ENCODE results near the gene JAM3.
A peak's percentile ranks its signal among the peaks of the same experiment; 100 is the strongest.

JAM3 gene

DNA sequence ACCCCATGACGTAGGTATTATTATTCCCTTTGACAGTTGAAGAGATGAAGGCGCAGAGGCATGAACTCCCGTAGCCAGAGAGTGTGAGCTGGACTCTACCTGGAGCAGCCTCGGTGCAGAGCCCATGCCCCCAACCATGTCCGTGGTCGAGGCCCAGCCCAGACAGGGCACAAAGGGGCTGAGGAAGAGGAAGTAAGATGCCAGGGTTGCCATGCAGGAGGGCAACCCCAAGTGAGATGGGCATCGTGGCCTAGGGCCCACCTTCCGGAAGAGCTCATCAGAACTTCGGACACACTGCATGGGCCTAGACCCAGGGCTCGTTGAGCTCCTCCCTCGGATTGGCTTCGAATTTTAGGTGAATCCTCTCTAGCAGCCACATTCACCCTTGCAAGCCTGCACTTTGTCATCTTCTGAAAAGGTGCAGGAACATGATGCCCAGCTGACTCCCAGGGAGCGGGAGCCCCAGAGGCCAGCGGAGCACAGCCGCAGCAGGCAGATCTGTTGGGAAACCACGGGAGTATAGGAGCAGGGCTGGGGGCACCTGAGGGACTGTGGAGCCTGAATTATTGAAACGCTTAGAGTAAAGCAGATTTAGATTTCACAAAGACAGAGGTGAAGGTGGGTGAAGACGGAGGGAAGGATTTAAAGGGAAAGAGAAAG lies 29.0 kb upstream of the JAM3 start:
- ATAC-seq = no peak

DNA sequence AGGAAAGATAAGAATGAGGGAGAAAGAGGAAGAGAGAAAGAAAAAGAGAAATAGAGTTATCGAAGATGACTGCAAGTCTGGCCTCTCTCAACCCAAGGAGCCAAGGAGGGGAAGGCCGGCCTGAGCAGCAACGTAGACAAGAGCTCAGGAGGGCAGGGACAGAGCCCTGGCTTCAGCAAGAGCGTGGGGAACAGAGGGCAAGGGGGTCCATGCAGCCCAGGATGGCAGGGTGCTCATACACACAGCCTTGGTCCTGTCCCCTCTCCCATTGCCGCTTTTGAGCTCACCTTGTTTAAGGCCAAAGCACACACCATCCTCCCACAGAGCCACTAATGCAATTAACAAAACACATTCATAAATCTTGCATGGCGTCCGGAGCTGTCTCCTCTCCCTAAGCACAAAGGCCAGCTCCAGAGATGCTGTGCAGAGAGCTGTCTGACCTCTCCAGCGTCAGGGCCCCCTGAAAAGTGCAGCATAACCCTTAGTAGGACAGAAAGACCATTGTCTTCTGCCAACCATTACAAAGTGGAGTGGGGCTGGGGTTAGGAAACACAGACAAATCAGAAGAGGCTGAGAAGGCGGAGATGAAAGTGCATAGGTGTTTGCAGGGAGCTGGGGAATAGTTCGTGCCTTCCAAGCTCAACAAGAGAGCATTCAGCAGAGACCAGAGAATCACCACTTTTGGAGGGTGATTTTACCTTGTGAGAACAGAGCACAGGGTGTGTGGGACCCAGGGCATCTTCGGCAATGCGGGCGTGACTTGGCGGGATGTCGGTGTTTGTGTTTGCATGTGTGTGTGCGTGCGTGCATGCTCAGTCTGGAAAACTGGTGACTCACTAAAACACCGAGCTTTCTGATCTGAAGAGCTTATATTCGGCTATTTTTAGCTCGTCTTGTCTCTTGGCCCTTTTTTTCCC lies 28.2 kb upstream of the JAM3 start:
- no peak for ATAC-seq

GRCh38 chr11:134041349-134041748 lies 27.5 kb upstream of the JAM3 start:
- ATAC-seq = no peak

GRCh38 chr11:134041791-134042696 lies 26.8 kb upstream of the JAM3 start:
- no peak for ATAC-seq

- ATAC-seq = no peak
Observed at GRCh38 chr11:134043821-134044420, 25.0 kb upstream of the JAM3 start.

- ATAC-seq = no peak
Observed at GRCh38 chr11:134044514-134045284, 24.2 kb upstream of the JAM3 start.

GRCh38 chr11:134045799-134046635 lies 22.9 kb upstream of the JAM3 start:
- ATAC-seq = no peak

DNA sequence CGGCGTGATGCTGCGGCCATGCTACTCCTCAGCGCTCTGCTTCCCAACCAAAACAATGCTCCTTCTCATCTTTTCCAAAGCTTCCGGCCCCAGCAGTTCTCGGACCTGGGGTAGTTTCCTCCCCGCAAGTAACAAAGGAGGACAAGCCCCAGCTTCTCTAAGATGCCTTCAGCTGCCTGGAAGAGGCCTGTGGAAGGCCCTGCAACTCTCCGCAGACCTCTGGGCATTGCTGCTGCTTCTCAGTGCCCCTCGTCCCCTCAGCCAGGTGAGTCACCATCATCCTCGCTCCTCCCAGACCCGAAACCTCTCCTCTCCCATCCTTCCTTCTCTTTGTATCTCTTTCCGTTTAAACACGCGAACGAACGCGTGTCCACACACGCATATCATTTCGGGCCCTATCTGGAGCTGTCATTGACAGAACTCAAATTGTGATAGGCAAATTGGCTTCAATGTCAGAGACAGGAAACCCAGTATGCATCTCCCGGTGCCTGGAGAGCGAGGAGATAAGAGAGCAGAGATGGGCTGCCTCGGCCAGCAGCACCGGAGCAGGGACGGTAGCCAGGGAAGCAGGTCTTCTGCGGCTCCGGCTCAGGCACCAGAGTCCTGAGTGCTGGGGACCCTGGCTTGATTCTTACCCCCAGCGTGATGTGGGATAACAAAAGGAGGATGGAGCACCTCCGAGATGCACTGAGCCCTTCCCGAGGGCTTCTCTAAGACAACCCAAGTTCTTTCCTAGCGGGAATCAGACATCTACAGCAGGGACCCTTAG lies 22.0 kb upstream of the JAM3 start:
- no peak for ATAC-seq

GRCh38 chr11:134047586-134047999 lies 21.3 kb upstream of the JAM3 start:
- no peak for ATAC-seq

DNA sequence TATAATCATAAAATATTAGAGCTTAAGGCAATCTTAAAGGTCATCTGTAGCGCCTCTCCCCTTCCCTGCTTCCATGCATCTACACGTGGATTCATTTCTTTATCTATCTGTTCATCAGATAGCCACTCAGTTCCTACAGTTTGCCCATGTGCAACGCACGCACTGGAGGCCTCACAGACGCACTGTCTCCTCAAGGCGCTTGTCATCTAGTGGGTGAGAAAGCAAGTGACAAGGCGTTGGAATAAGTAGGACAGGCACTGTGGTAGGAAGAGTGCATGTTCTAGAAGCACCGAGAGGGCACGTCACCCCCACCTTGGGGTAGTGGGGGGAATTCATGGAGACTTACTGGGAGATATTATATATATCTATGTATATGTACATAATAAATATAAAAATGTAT lies 20.8 kb upstream of the JAM3 start:
- ATAC-seq = no peak

DNA sequence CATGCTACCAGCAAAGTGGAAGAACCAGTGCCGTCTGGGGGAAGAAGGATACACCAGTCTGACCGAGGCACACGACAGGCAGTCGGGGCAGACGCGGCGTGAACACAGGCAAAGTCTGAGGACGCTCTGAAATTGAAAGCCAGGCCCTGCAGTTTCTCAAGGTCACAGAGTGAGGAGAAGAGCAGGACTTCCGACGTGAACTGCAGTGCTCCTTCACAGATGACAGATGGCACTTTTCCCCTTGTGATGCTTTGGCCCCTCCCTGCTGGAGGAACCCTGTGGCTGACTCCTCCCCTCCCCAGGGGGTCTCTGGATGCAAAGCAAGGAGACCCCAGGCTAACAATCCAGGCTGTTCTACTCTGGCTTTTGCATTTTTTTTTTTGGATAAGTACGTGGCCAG lies 19.6 kb upstream of the JAM3 start:
- no peak for ATAC-seq

DNA sequence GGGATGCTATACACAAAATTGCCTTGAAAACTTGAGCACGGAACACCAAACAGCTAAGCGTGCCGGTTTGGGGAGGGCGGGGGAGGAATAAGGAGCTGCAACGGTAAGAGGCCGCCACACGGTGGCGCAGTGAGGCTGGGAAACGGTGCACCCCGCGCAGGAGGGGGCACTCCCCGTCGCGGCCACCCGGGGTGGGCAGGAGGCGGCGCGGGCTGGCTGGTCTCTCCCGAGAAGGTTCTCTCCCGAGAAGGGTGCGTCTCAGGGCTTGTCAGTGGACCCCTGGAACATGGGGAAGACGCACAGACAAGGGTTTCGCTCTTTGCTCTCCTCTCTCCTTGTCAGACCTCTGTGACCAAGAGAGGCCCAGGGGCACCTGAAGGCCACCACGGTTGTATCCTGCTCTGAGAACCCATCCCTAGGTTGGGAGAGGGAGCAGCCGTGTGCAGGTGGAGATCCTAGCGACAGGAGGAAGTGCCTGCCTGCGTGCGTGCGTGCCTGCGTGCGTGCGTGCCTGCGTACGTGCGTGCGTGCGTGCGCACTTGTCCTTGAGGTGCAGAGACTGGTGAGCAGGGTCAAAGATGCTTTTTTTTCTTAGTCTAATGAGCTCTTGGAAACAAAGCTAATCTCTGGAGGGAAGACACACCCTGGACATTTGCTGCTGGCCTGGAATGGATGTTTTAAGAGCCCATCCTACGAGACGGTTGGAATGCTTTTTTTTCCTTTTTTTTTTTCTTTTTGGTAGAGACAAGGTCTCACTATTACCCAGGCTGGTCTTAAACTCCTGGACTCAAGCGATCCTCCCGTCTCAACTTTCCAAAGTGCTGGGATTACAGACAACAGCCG lies 18.1 kb upstream of the JAM3 start:
- peak; percentile 88 to 92 for ATAC-seq

DNA sequence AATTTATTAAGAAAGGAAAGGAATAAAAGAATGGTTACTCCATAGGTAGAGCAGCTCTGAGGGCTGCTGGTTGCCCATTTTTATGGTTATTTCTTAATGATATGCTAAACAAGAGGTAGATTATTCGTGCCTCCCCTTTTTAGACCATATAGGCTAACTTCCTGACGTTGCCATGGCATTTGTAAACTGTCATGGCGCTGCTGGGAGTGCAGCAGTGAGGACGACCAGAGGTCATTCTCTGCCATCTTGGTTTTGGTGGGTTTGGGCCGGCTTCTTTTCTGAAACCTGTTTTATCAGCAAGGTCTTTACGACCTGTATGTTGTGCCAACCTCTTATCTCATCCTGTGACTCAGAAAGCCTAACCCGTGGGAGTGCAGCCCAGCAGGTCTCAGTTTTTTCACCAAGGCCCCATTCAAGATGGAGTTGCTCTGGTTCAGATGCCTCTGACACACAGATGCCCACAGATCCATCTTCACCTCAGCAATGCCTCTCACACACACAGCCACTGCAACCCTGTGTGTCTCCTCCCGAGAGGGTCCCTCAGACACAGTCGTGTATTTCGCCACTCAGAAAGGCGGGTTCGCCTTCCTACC lies 16.4 kb upstream of the JAM3 start:
- no peak for ATAC-seq

DNA sequence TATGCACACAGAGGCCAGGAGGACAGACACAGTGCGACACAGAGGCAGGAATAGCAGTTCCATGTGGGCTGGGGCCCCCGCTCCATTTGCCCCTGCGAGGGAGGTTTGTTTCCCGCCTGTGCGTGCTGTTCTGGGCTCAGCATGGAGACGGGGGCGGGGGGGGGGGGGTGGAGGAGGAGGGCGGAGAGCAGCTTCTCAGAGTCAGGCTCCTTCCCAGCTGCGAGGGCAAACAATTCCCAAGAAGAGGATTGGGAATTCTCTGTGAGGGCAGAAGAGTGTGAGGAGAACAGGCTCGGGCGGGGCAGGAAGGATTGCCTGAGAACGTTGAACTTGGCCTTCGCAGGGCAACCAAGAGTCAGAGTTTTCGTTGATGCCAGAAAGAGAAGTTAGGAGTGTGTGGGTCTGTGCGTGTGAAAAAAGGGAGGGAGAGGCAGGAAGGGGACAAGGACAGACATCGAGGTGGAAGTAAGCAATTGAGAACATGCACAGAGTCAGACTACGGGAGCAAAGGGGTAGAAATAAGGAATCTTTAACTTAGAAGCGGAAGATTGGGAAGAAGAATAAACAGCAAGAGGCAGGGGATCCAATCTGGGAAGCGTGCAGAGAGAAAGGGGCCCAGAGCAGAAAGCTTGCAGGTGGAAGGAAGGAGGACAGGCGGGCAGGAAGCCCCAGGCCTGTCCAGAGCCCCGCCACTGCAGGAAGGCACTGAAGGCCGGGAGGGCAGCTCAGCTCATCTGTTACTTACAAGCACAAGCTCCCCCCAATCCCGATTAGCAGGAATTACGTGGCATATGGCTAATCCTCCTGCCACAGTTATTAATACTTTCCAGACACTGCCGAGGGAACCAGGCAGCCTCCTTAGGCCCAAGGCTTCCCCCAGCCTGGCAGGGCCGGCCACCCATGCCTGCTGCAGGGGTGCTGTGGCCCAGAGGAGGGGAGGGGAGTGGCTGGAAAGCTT lies 15.6 kb upstream of the JAM3 start:
- ATAC-seq = no peak

GRCh38 chr11:134055029-134055428 lies 13.8 kb upstream of the JAM3 start:
- ATAC-seq = no peak

GRCh38 chr11:134060316-134060715 lies 8.6 kb upstream of the JAM3 start:
- ATAC-seq = no peak

Measured in activated CD4-positive, CD25-positive, alpha-beta regulatory T cell treated with anti-CD3 and anti-CD28 coated beads, Interleukin-2, amount 50 U/mL, for 24 hours (primary cell).